Esophagus squamous epithelium (tissue), 5 donors: Measurements from ENCODE around the gene RASSF5. TPM values are rescaled to one million over a fixed set of nuclear protein-coding genes. Genes with fewer than 3 reads are reported as not detected.

Source experiments
- DNase-seq: peaks from one replicate; lab custom pipeline; 2025; lab: John Stamatoyannopoulos, UW
- H3K27ac ChIP-seq, 4 donors: fragments of 200-600 bp; sonication (generic); one replicate each; pipeline ENCODE4 v1.5.1; 2016 to 2019; ENCODE audit warnings: mild to moderate bottlenecking in 1 of 4
- H3K27me3 ChIP-seq, 4 donors: fragments of 200-600 bp; sonication (generic); 1 replicate in 3 of 4; 2 replicates in 1 of 4; pipeline versions ENCODE4 v1.5.1 to v1.6.0; 2017 to 2021; ENCODE audit warnings: antibody characterized with exemption in 1 of 4
- H3K36me3 ChIP-seq, 3 donors: fragments of 200-600 bp; sonication (generic); one replicate each; pipeline ENCODE4 v1.5.1; 2016 to 2019
- H3K4me1 ChIP-seq, 3 donors: fragments of 200-600 bp; sonication (generic); one replicate each; pipeline ENCODE4 v1.5.1; 2017 to 2019
- H3K4me3 ChIP-seq, 4 donors: fragments of 200-600 bp; sonication (generic); 1 replicate in 3 of 4; 2 replicates in 1 of 4; pipeline ENCODE4 v1.5.1; 2016 to 2019; ENCODE audit warnings: mild to moderate bottlenecking in 2 of 4, moderate library complexity in 1 of 4
- H3K9me3 ChIP-seq, 3 donors: fragments of 200-600 bp; sonication (generic); one replicate each; pipeline ENCODE4 v1.5.1; 2016 to 2019
- CTCF ChIP-seq, 6 experiments: fragments of 450-650 bp in 4 of 6; fragments of 200-600 bp in 2 of 6; sonication (generic) in 2 of 6; IDR thresholded peaks; one replicate each; pipeline ENCODE4 v1.5.1; 2016 to 2019; ENCODE audit warnings: antibody characterized with exemption in 6 of 6, mild to moderate bottlenecking in 4 of 6, moderate library complexity in 4 of 6
- POLR2A ChIP-seq, 4 donors: fragments of 450-650 bp; IDR thresholded peaks; one replicate each; pipeline ENCODE4 v1.6.1; 2017; ENCODE audit warnings: antibody characterized with exemption in 4 of 4, mild to moderate bottlenecking in 4 of 4, moderate library complexity in 3 of 4
- WGBS, 2 donors: methylation state at CpG; one replicate each; pipeline ENCODE4 v1.1.5; 2018; 5-methylcytosine and 5-hydroxymethylcytosine counted together
- intact Hi-C: fragments of 100-400 bp; cut with DNase I; formaldehyde crosslinking; loops from one replicate; pipeline ENCODE4 v1.15.0; 2022
- total RNA-seq, 4 donors: library from RNA; depleted of rRNA; stranded (reverse); fragments of >200 nt; gene quantifications; one replicate each; pipeline ENCODE4 v1.1.0, GENCODE V29; 2016
- donor health status: DM: yes; HTN: yes; CAD: no.

The RASSF5 gene
- total RNA-seq, 4 donors from 2014 or later: 29.2 to 85.3 (median 35.1) TPM

- intact Hi-C loops: no loop called here
- H3K27ac ChIP-seq: peak overlapping the region; percentile 85 to 93 (median 92)
These were observed 687 bp upstream of the RASSF5 start for GRCh38 chr1:206506405-206507283.

GRCh38 chr1:206508130-206508889, 979 bp downstream of the RASSF5 start:
- peaks cover 48 to 98% (median 61%) of the 10 kb centered on the region in 3 donors for H3K4me1 ChIP-seq
- TF ChIP-seq POLR2A (IDR thresholded peaks at IDR 0.05) (no peak), CTCF (IDR thresholded peaks at IDR 0.05) (no peak)
- no peak for DNase-seq
- intact Hi-C loops: no loop called here
- peaks cover 0 to 8% (median 0%) of the 10 kb centered on the region in 4 donors for H3K27me3 ChIP-seq
- H3K36me3 ChIP-seq: no peaks in the 10 kb centered on the region
- WGBS, 2 donors: 32 to 34% methylated on average over 14 to 15 of the region's 15 CpGs
- H3K4me3 ChIP-seq: peak overlapping the region; percentile 73 to 96 (median 88)
- peak overlapping the region; percentile 85 to 93 (median 92) for H3K27ac ChIP-seq
- no peaks in the 10 kb centered on the region for H3K9me3 ChIP-seq

More at GRCh38 chr1:206506405-206507283, 687 bp upstream of the RASSF5 start:
- WGBS, 2 donors: 32 to 37% methylated on average over 11 to 12 of the region's 48 CpGs
- Histone ChIP-seq H3K36me3 (no peaks in the 10 kb centered on the region), H3K27me3 (peaks cover 0 to 8% (median 0%) of the 10 kb centered on the region in 4 donors), H3K4me1 (peaks cover 35 to 98% (median 54%) of the 10 kb centered on the region in 3 donors), H3K9me3 (no peaks in the 10 kb centered on the region), H3K4me3 (peak overlapping the region; percentile 73 to 96 (median 88))
- no peak for TF ChIP-seq POLR2A (IDR thresholded peaks at IDR 0.05)
- TF ChIP-seq CTCF (IDR thresholded peaks at IDR 0.05): no peak
- no peak for DNase-seq

- Histone ChIP-seq H3K27ac (peak overlapping the region; percentile 85 to 93 (median 92)), H3K9me3 (no peaks in the 10 kb centered on the region), H3K4me1 (peaks cover 47 to 98% (median 59%) of the 10 kb centered on the region in 3 donors), H3K27me3 (peaks cover 0 to 8% (median 0%) of the 10 kb centered on the region in 4 donors), H3K4me3 (peak overlapping the region; percentile 73 to 96 (median 88)), H3K36me3 (no peaks in the 10 kb centered on the region)
- TF ChIP-seq POLR2A (IDR thresholded peaks at IDR 0.05): peak in 1 of 4 donors; percentile 22
- no peak for TF ChIP-seq CTCF (IDR thresholded peaks at IDR 0.05)
- intact Hi-C loops: no loop called here
- DNase-seq: no peak
- WGBS, 2 donors: 17 to 38% methylated on average over 5 of the region's 6 CpGs
These were observed 1.6 kb downstream of the RASSF5 start for GRCh38 chr1:206508956-206509355.

GRCh38 chr1:206509612-206510257, 2.4 kb downstream of the RASSF5 start:
- 80 to 81% methylated on average over 11 of the region's 12 CpGs for WGBS, 2 donors

More at GRCh38 chr1:206509612-206510257, 2.4 kb downstream of the RASSF5 start:
- Histone ChIP-seq H3K27me3 (peaks cover 0 to 8% (median 0%) of the 10 kb centered on the region in 4 donors), H3K27ac (peak overlapping the region in 3 of 4 donors; percentile 92 to 93 (median 92)), H3K36me3 (no peaks in the 10 kb centered on the region), H3K4me1 (peaks cover 44 to 98% (median 59%) of the 10 kb centered on the region in 3 donors), H3K9me3 (no peaks in the 10 kb centered on the region), H3K4me3 (peak overlapping the region; percentile 73 to 96 (median 88))
- intact Hi-C loops: no loop called here
- DNase-seq: no peak
- TF ChIP-seq CTCF (IDR thresholded peaks at IDR 0.05) (no peak), POLR2A (IDR thresholded peaks at IDR 0.05) (no peak)
